Omental fat pad (tissue), 4 donors: ENCODE data around the gene CATSPER1. TPM values are rescaled to one million over a fixed set of nuclear protein-coding genes. Genes with fewer than 3 reads are reported as not detected.

ENCODE experiments used
- ATAC-seq: fragments of 150-250 bp; one replicate; pipeline ENCODE4 v1.9.1; 2016; ENCODE audit warnings: mild to moderate bottlenecking, moderate library complexity; ENCODE audit not compliant: low FRiP score
- DNase-seq: peaks from one replicate; pipeline ENCODE4 v3.0.0-alpha.2; 2019; ENCODE audit warnings: low spot score
- total RNA-seq, 4 donors: library from RNA; depleted of rRNA; stranded (reverse); fragments of >200 nt; gene quantifications; one replicate each; pipeline ENCODE4 v1.1.0, GENCODE V29; 2016
- TF ChIP-seq, protein P1 (sequence below), 3 donors: fragments of 450-650 bp; IDR thresholded peaks; one replicate each; pipeline ENCODE4 v1.5.1; 2016 to 2017; ENCODE audit warnings: antibody characterized with exemption in 3 of 3, mild to moderate bottlenecking in 3 of 3, moderate library complexity in 2 of 3

CATSPER1 gene
- total RNA-seq, 4 donors from 2014 or later: 0.24 to 0.69 TPM; not detected in 2

GRCh38 chr11:65977621-65978390 lies 48.5 kb downstream of the CATSPER1 start:
- ATAC-seq (no peak), DNase-seq (no peak)

GRCh38 chr11:65976216-65977176 lies 49.8 kb downstream of the CATSPER1 start:
- no peak for ATAC-seq
- TF ChIP-seq, protein P1, sequence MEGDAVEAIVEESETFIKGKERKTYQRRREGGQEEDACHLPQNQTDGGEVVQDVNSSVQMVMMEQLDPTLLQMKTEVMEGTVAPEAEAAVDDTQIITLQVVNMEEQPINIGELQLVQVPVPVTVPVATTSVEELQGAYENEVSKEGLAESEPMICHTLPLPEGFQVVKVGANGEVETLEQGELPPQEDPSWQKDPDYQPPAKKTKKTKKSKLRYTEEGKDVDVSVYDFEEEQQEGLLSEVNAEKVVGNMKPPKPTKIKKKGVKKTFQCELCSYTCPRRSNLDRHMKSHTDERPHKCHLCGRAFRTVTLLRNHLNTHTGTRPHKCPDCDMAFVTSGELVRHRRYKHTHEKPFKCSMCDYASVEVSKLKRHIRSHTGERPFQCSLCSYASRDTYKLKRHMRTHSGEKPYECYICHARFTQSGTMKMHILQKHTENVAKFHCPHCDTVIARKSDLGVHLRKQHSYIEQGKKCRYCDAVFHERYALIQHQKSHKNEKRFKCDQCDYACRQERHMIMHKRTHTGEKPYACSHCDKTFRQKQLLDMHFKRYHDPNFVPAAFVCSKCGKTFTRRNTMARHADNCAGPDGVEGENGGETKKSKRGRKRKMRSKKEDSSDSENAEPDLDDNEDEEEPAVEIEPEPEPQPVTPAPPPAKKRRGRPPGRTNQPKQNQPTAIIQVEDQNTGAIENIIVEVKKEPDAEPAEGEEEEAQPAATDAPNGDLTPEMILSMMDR (IDR thresholded peaks at IDR 0.05): no peak
- no peak for DNase-seq

More at GRCh38 chr11:65977621-65978390, 48.5 kb downstream of the CATSPER1 start:
- TF ChIP-seq, protein P1 (IDR thresholded peaks at IDR 0.05): no peak

DNA sequence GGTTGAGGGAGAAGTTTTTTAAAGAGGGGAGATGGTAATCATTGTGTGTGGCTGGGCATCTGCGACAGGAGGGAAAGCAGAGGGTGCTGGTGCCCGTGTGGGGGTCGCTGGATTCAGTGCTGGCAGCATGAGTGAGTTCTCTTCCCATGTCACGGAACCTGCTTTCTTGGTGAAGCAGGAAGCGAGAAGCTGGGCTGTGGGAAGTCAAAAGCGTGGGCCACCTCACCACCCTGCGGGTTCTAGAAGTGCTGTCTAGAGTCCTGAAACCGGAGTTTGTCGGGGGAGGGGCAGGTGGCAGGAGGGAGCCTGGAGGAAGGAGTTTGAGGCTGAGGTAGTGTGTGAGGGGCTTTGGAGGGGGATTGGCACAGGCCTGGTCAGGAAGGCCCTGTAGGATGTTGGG lies 50.5 kb downstream of the CATSPER1 start:
- TF ChIP-seq, protein P1 (IDR thresholded peaks at IDR 0.05): no peak
- no peak for DNase-seq

GRCh38 chr11:65973439-65974110 lies 52.7 kb downstream of the CATSPER1 start:
- no peak for DNase-seq
- TF ChIP-seq, protein P1 (IDR thresholded peaks at IDR 0.05): no peak
- no peak for ATAC-seq

More for the DNA sequence above, 50.5 kb downstream of the CATSPER1 start:
- no peak for ATAC-seq

DNA sequence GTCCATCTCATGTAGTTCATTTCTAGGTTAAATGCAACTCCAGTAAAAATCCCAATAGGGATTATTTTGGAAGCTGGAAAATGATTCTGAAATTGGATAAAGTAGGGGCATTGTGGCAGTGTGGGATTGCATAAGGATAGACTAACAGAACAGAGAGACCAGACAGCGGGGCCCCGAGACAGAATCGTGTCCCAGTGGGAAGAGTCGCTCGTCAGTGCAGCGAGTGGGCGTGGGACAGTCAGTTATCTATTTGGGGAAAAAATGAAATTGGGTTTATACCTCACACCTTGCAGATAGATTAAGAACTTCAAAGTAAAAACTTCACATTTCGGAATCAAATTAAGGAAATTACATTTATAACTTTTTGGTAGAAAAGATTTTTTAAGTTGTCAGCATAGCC lies 54.2 kb downstream of the CATSPER1 start:
- ATAC-seq (no peak), DNase-seq (no peak)
- TF ChIP-seq, protein P1 (IDR thresholded peaks at IDR 0.05): no peak

DNA sequence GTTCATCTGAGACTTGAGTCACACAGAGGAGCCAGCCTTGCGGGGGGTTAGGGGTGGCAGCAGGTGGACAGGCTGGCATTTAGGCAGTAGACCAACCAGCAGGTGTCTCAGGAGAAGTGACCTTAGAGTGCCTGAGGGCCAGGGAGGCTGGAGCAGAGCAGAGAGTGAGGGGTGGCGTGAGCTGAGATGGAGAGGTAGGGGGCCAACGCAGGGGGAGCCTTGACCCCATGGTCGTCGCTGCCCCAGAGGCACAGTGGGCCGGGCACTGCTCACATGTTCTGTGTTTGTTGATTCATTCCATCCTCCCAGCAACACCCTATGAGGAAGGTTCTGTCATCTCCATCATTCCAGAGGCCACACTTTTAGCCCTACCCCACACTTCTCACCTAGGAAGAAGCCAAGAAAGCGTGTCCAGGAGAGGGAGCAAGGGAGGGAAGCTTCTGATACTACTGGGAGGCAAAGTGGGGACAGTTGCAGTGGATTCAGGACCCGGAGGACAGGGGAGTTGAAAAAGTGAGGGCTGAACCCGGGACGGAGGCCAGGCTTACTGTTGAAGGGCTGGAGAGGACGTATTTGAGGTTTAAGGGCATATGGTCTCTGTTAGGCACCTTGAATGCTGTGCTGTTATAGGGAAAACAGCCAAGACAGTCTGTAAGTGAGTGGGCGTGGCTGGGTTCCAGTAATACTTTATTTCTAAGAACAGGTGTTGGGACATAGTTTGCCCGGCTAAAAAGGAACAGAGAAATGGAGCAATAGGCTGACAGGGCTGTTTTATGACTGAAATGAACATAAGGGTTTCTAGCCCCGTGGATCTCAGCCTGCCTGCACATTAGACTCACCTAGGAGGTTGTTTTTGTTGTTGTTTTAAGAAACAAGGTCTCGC lies 57.4 kb downstream of the CATSPER1 start:
- ATAC-seq: peak; percentile 8
- TF ChIP-seq, protein P1 (IDR thresholded peaks at IDR 0.05): no peak
- DNase-seq: no peak
